ENCODE results near the gene SLC22A25.

DNA sequence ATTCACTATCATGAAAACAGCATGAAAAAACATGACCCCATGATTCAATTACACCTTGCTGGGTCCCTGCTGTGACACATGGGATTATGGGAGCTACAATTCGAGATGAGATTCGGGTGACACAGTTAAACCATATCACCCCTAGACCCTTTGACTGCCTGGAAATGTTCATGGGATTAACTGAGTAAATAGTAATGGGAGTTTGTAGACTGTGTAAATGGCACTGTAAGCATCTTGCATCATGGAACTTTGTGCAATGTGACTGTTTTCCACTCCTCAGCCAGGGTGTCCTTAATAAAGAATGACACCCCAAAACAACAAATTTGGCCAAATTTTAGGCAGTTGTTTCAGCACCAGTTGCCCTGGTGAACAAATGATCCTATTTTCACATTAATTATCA, 7.9 kb upstream of the SLC22A25 start:
- TF ChIP-seq NBN (IDR thresholded peaks at IDR 0.05; ENCODE audit: low read depth) (no peak), ILK (tag; IDR thresholded peaks at IDR 0.05; ENCODE audit: borderline replicate concordance, low read depth) (no peak), CEBPB (tag; IDR thresholded peaks at IDR 0.05) (no peak), EP300 (IDR thresholded peaks at IDR 0.05; ENCODE audit: low read length) (no peak), MXI1 (IDR thresholded peaks at IDR 0.05; ENCODE audit: low read depth, low read length) (no peak), PHF8 (IDR thresholded peaks at IDR 0.05; ENCODE audit: borderline replicate concordance, low read length) (no peak), ZNF140 (CRISPR knock-in tag; IDR thresholded peaks at IDR 0.05) (no peak), EWSR1 (IDR thresholded peaks at IDR 0.05; ENCODE audit: borderline replicate concordance, low read depth, partially characterized antibody) (no peak), ZNF121 (CRISPR knock-in tag; conservative IDR thresholded peaks at IDR 0.05) (no peak), HDAC2 (IDR thresholded peaks at IDR 0.05) (no peak), MIER1 (IDR thresholded peaks at IDR 0.05; ENCODE audit: low read depth) (no peak), ZNF707 (CRISPR knock-in tag; conservative IDR thresholded peaks at IDR 0.05) (no peak)
- TF ChIP-seq, protein P1, sequence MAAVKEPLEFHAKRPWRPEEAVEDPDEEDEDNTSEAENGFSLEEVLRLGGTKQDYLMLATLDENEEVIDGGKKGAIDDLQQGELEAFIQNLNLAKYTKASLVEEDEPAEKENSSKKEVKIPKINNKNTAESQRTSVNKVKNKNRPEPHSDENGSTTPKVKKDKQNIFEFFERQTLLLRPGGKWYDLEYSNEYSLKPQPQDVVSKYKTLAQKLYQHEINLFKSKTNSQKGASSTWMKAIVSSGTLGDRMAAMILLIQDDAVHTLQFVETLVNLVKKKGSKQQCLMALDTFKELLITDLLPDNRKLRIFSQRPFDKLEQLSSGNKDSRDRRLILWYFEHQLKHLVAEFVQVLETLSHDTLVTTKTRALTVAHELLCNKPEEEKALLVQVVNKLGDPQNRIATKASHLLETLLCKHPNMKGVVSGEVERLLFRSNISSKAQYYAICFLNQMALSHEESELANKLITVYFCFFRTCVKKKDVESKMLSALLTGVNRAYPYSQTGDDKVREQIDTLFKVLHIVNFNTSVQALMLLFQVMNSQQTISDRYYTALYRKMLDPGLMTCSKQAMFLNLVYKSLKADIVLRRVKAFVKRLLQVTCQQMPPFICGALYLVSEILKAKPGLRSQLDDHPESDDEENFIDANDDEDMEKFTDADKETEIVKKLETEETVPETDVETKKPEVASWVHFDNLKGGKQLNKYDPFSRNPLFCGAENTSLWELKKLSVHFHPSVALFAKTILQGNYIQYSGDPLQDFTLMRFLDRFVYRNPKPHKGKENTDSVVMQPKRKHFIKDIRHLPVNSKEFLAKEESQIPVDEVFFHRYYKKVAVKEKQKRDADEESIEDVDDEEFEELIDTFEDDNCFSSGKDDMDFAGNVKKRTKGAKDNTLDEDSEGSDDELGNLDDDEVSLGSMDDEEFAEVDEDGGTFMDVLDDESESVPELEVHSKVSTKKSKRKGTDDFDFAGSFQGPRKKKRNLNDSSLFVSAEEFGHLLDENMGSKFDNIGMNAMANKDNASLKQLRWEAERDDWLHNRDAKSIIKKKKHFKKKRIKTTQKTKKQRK (IDR thresholded peaks at IDR 0.05; ENCODE audit: borderline replicate concordance, low read depth, low read length): no peak
- TF ChIP-seq, protein P2, sequence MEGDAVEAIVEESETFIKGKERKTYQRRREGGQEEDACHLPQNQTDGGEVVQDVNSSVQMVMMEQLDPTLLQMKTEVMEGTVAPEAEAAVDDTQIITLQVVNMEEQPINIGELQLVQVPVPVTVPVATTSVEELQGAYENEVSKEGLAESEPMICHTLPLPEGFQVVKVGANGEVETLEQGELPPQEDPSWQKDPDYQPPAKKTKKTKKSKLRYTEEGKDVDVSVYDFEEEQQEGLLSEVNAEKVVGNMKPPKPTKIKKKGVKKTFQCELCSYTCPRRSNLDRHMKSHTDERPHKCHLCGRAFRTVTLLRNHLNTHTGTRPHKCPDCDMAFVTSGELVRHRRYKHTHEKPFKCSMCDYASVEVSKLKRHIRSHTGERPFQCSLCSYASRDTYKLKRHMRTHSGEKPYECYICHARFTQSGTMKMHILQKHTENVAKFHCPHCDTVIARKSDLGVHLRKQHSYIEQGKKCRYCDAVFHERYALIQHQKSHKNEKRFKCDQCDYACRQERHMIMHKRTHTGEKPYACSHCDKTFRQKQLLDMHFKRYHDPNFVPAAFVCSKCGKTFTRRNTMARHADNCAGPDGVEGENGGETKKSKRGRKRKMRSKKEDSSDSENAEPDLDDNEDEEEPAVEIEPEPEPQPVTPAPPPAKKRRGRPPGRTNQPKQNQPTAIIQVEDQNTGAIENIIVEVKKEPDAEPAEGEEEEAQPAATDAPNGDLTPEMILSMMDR (IDR thresholded peaks at IDR 0.05 in 2 of 3, conservative IDR thresholded peaks at IDR 0.05 in 1 of 3; ENCODE audit: insufficient read depth in 2 of 3, low read depth in 1 of 3, low read length in 3 of 3): no peak

All from K562 (cell line).